Stimulated activated CD8-positive, alpha-beta memory T cell treated with anti-CD3 and anti-CD28 coated beads, Interleukin-4, amount 100 ng/mL, for 48 hours (primary cell): ENCODE results near the gene BOD1.
A peak's percentile ranks its signal among the peaks of the same experiment; 100 is the strongest.

Source experiments
- DNase-seq: peaks from one replicate; pipeline ENCODE4 v3.0.0-alpha.2; 2020

The BOD1 gene

GRCh38 chr5:173616577-173617118 is at the start of gene BOD1:
BOD1 (minus strand) TSS chr5:173616650; CDS start chr5:173616436, 214 bp downstream.
- peak; percentile 94 for DNase-seq

- no peak for DNase-seq
Observed at GRCh38 chr5:173665326-173665725, 48.9 kb upstream of the BOD1 start.

- DNase-seq: no peak
Observed at GRCh38 chr5:173664154-173664526, 47.7 kb upstream of the BOD1 start.

- no peak for DNase-seq
Observed at GRCh38 chr5:173663352-173664153, 47.1 kb upstream of the BOD1 start.

GRCh38 chr5:173662581-173663351 is 46.3 kb upstream of the BOD1 start:
- no peak for DNase-seq

GRCh38 chr5:173660481-173661280 is 44.2 kb upstream of the BOD1 start:
- DNase-seq: no peak

- no peak for DNase-seq
Observed at GRCh38 chr5:173659423-173659822, 43.0 kb upstream of the BOD1 start.

GRCh38 chr5:173657741-173658356 is 41.4 kb upstream of the BOD1 start:
- DNase-seq: no peak

- no peak for DNase-seq
Observed at GRCh38 chr5:173655196-173655797, 38.8 kb upstream of the BOD1 start.

GRCh38 chr5:173653822-173654523 is 37.5 kb upstream of the BOD1 start:
- no peak for DNase-seq

- no peak for DNase-seq
Observed at GRCh38 chr5:173648308-173648866, 31.9 kb upstream of the BOD1 start.

- no peak for DNase-seq
Observed at GRCh38 chr5:173646692-173647091, 30.2 kb upstream of the BOD1 start.

GRCh38 chr5:173645890-173646574 is 29.6 kb upstream of the BOD1 start:
- DNase-seq: no peak

- DNase-seq: no peak
Observed at GRCh38 chr5:173645437-173645807, 29.0 kb upstream of the BOD1 start.

GRCh38 chr5:173644673-173645436 is 28.4 kb upstream of the BOD1 start:
- peak; percentile 9 for DNase-seq

- DNase-seq: no peak
Observed at GRCh38 chr5:173643964-173644363, 27.5 kb upstream of the BOD1 start.

GRCh38 chr5:173642895-173643481 is 26.5 kb upstream of the BOD1 start:
- DNase-seq: no peak

- DNase-seq: no peak
Observed at GRCh38 chr5:173642191-173642816, 25.9 kb upstream of the BOD1 start.
